Progenitor cell of endocrine pancreas (in vitro differentiated cells): ENCODE measurements around the gene STK32B. TPM values are rescaled to one million over a fixed set of nuclear protein-coding genes. Genes with fewer than 3 reads are reported as not detected.

Source experiments
- DNase-seq: peaks from one replicate; pipeline ENCODE4 v3.0.0; 2021; ENCODE audit warnings: low spot score; ENCODE audit not compliant: unreplicated experiment
- H3K27ac Mint-ChIP-seq: 2 replicates; pipeline ENCODE4 v1.8.0; 2021; ENCODE audit warnings: mild to moderate bottlenecking, moderate library complexity, mixed read lengths
- H3K27me3 Mint-ChIP-seq: 2 replicates; pipeline ENCODE4 v1.8.0; 2021; ENCODE audit warnings: mixed read lengths
- H3K36me3 Mint-ChIP-seq: 2 replicates; pipeline ENCODE4 v1.8.0; 2022; ENCODE audit warnings: mixed read lengths; ENCODE audit not compliant: insufficient read depth
- H3K4me1 Mint-ChIP-seq: 2 replicates; pipeline ENCODE4 v1.8.0; 2021; ENCODE audit warnings: low read depth, mixed read lengths
- H3K4me3 Mint-ChIP-seq: 2 replicates; pipeline ENCODE4 v1.8.0; 2021; ENCODE audit warnings: low read depth, mild to moderate bottlenecking, moderate library complexity, mixed read lengths
- H3K9me3 Mint-ChIP-seq: 2 replicates; pipeline ENCODE4 v1.8.0; 2021; ENCODE audit warnings: low read depth, mixed read lengths
- total RNA-seq: library from RNA; stranded (reverse); gene quantifications from 2 replicates; pipeline ENCODE4 v1.2.1, GENCODE V29; 2021
- TF ChIP-seq, protein P1 (sequence below): fragments of 200-600 bp; sonication (generic); IDR thresholded peaks from one replicate; pipeline ENCODE4 v1.5.0; 2021; ENCODE audit warnings: antibody characterized with exemption, mild to moderate bottlenecking; ENCODE audit not compliant: unreplicated experiment

STK32B gene
- total RNA-seq, 1 donor from 2014 or later: 0.36 TPM

DNA sequence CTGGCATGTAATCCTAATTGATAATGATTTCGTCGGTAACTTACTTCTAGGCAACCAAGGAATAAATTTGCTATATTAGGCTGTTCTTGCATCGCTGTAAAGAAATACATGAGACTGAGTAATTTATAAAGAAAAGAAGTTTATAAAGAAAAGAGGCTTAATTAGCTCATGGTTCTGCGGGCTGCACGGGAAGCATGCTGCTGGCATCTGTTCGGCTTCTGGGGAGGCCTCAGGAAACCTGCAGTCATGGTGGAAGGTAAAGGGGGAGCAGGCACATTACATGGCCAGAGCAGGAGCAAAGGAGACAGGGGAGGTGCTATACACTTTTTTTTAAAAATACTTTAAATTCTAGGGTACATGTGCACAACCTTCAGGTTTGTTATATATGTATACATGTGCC, 290.2 kb downstream of the STK32B start:
- Mint-ChIP-seq H3K4me1 (no peaks in the 10 kb centered on the region), H3K36me3 (no peaks in the 10 kb centered on the region), H3K27ac (no peak overlapping the region), H3K27me3 (peaks cover 3% of the 10 kb centered on the region), H3K4me3 (no peak overlapping the region), H3K9me3 (no peaks in the 10 kb centered on the region)
- no peak for DNase-seq
- TF ChIP-seq, protein P1, sequence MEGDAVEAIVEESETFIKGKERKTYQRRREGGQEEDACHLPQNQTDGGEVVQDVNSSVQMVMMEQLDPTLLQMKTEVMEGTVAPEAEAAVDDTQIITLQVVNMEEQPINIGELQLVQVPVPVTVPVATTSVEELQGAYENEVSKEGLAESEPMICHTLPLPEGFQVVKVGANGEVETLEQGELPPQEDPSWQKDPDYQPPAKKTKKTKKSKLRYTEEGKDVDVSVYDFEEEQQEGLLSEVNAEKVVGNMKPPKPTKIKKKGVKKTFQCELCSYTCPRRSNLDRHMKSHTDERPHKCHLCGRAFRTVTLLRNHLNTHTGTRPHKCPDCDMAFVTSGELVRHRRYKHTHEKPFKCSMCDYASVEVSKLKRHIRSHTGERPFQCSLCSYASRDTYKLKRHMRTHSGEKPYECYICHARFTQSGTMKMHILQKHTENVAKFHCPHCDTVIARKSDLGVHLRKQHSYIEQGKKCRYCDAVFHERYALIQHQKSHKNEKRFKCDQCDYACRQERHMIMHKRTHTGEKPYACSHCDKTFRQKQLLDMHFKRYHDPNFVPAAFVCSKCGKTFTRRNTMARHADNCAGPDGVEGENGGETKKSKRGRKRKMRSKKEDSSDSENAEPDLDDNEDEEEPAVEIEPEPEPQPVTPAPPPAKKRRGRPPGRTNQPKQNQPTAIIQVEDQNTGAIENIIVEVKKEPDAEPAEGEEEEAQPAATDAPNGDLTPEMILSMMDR: no peak

DNA sequence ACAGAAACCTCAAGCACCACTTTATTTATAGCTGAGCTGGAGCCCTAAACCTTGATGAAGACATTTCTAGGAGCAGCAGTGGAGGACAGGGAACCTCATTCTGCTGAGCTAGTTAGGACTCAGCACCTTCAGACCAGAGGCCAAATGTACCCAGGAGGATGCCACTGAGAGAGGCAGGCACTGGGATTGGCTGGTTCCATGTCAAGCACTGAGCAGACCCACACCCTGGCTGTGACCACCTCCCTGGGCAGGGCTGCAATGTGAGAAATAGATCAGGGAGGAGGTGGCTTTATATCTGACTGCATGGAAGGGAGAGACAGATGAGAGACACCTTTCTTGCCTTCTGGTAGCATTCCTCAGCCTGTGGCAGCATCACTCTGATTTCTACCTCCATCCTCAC, 304.6 kb downstream of the STK32B start:
- H3K36me3 Mint-ChIP-seq: no peaks in the 10 kb centered on the region
- no peak overlapping the region for H3K4me3 Mint-ChIP-seq
- no peak overlapping the region for H3K27ac Mint-ChIP-seq
- H3K4me1 Mint-ChIP-seq: no peaks in the 10 kb centered on the region
- no peak for DNase-seq
- TF ChIP-seq, protein P1: no peak
- peaks cover 46% of the 10 kb centered on the region for H3K27me3 Mint-ChIP-seq
- H3K9me3 Mint-ChIP-seq: no peaks in the 10 kb centered on the region

DNA sequence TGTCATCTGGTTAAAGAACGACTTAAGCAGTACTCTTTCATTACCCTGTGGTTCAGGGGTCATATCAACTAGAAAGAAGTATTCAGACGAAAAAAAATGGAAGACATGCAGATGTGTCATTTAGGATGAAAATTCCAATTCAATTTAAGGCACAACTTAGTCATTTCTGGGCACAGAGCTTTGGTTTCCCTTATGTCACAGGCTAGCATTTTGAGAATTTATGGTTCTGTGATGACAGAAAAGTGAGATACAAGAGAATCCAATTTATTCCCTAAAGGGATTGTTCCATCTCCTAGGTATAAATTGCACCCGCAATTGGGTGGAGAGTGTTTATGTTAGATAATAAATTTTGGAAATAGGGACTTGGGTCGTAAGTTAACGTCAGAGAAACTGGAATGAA, 306.6 kb downstream of the STK32B start:
- no peak for DNase-seq
- H3K4me1 Mint-ChIP-seq: no peaks in the 10 kb centered on the region
- no peaks in the 10 kb centered on the region for H3K36me3 Mint-ChIP-seq
- peaks cover 35% of the 10 kb centered on the region for H3K27me3 Mint-ChIP-seq
- H3K27ac Mint-ChIP-seq: no peak overlapping the region
- H3K4me3 Mint-ChIP-seq: no peak overlapping the region
- H3K9me3 Mint-ChIP-seq: no peaks in the 10 kb centered on the region
- TF ChIP-seq, protein P1: no peak

DNA sequence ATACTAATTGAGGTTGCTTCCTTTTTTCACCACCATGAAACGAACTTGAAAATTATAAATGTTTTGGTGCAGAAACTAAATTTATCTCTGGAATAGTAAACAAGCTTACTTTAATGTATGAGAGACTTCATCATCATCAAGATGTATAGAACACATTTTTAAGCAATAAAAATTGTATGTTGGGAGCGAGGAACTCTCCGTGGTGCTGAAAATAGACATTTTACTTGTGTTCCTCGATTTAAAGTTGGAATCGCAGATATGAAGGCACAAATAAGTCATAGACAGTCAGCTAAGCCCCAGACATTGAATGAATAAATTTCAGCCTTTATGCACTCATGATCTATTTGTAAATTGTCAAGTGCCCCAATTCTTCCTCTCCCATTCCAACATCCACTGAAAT, 310.7 kb downstream of the STK32B start:
- Mint-ChIP-seq H3K27ac (no peak overlapping the region), H3K4me3 (no peak overlapping the region), H3K27me3 (peaks cover 24% of the 10 kb centered on the region), H3K9me3 (no peaks in the 10 kb centered on the region), H3K4me1 (peaks cover 11% of the 10 kb centered on the region), H3K36me3 (no peaks in the 10 kb centered on the region)
- TF ChIP-seq, protein P1: no peak
- DNase-seq: no peak

DNA sequence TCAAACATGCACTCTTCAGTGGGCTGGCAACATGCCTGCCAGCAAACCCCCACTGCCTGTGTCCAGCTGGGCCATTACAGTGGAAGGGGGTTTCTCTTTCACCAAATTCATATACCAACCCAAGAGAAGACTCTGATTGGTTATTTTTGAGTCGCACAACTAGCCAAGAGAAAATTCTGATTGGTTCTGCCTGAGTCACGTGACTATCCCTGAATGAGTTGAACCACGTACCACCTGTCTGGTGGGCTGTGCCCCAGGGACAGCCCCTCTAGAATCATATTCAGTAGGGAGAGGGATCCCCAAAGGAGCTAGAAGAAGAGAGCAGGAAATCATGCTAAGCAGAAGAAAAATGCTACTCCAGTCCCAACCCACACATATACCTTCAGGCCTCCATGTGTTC, 313.1 kb downstream of the STK32B start:
- H3K27me3 Mint-ChIP-seq: peaks cover 14% of the 10 kb centered on the region
- TF ChIP-seq, protein P1: no peak
- H3K36me3 Mint-ChIP-seq: no peaks in the 10 kb centered on the region
- H3K4me1 Mint-ChIP-seq: peaks cover 11% of the 10 kb centered on the region
- H3K4me3 Mint-ChIP-seq: no peak overlapping the region
- H3K27ac Mint-ChIP-seq: no peak overlapping the region
- DNase-seq: no peak
- H3K9me3 Mint-ChIP-seq: no peaks in the 10 kb centered on the region
